ENCODE measurements around the gene GFRA4.

The GFRA4 gene

GRCh38 chr20:3693376-3693775 is 30.2 kb upstream of the GFRA4 start:
- no peak for DNase-seq

- no peak for DNase-seq
Observed at GRCh38 chr20:3692706-3693294, 29.6 kb upstream of the GFRA4 start.

- DNase-seq, result no peak
Observed at GRCh38 chr20:3691897-3692296, 28.7 kb upstream of the GFRA4 start.

- DNase-seq, result no peak
Observed at GRCh38 chr20:3691306-3691705, 28.1 kb upstream of the GFRA4 start.

- no peak for DNase-seq
Observed at GRCh38 chr20:3690413-3690812, 27.2 kb upstream of the GFRA4 start.

DNA sequence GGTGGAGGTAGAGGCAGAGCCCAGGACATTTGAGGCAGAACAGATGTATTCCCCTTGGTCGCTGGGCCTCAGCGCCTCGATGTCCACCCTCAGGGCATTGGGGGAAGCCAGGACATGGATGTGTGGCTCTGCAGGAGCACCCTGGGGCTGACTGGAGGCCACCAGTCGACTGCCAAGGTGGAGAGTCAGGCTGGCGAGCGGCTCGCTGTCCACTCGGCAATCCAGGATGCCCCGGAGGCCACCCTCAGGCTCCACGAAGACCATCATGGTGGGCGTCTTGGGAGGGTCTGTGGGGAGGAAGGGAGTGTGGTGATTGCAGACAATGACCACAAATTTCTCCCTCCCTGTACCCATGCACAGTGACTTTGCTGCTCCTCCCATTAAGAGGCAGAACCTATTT is 26.8 kb upstream of the GFRA4 start:
- DNase-seq, result no peak

DNA sequence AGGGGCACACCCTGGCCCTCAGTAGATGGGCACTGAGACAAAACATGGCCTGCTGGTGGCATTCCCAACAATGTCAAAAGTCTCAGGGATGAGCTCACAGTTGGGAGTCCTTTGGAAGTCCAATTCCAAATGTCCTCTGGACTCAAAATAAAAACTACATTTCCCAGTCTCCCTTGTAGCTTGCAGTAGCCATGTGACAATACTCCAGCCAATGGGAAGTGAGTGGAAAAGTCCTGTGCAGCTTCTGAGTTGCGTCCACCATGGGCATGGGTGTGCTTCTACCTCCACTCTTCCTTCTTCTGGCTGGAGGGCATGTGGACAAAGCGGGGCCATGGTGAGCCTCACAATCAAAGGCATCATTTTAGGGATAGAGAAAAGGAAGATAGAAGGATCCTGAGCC is 24.5 kb upstream of the GFRA4 start:
- DNase-seq, result no peak

DNA sequence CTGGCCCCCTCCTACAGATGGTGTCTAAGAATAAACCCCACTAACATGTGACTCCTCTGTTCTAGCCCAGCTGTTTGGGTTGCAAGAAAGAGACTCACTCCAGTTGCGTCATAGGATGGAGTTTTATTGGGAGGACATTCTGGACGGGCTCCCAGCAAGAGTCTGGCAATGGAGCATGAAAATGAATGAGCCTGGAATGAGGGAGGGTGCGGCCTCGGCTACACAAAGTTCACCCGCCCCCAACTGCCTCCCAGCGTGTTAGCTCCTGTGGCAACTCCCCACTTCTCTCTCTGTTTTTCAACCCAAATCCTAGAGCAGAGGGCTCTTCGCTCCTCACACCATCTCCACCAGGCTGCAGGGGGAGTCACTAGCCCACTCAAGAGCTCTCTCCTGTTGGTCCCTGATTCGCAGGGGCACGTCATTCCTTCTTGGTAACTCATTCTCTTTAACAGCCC is 23.7 kb upstream of the GFRA4 start:
- DNase-seq, result no peak

DNA sequence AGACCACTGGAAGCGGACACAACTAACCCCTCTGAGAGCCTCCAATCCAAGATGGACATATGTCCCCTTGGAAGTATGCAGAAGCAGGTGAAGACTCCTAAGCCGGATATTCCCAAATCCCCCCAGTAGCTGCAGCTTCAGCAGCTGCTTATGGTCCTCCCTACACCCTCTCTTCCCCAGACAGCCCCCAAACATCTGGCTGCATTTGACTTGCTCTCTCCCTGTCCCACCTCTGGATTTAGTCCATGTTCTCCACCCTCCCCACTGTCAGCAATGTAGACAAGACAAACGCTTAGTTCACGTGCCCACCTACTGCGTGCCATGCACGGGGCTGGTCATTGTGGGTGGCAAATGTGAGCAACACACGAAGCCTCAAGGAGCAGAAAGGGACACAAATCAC is 23.2 kb upstream of the GFRA4 start:
- DNase-seq, result no peak

DNA sequence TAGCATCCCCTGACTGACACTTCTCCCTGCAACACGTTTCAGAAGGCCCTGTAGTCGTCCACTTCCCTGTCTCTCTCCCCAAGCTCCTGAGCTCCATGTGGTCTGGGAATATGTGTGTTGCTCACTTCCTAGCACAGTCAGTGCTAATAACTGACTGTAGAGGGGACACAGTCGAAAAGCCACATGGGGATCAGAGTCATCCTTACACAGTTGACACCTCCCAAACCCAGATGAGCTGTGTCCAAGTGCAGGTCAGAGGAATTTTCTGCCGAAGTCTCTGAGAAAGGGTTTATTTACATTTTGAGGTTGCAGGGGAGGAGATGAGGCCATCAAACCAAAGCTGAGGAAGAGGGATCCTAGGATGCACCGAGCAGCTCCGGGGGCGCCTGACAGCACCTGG is 22.1 kb upstream of the GFRA4 start:
- no peak for DNase-seq

DNA sequence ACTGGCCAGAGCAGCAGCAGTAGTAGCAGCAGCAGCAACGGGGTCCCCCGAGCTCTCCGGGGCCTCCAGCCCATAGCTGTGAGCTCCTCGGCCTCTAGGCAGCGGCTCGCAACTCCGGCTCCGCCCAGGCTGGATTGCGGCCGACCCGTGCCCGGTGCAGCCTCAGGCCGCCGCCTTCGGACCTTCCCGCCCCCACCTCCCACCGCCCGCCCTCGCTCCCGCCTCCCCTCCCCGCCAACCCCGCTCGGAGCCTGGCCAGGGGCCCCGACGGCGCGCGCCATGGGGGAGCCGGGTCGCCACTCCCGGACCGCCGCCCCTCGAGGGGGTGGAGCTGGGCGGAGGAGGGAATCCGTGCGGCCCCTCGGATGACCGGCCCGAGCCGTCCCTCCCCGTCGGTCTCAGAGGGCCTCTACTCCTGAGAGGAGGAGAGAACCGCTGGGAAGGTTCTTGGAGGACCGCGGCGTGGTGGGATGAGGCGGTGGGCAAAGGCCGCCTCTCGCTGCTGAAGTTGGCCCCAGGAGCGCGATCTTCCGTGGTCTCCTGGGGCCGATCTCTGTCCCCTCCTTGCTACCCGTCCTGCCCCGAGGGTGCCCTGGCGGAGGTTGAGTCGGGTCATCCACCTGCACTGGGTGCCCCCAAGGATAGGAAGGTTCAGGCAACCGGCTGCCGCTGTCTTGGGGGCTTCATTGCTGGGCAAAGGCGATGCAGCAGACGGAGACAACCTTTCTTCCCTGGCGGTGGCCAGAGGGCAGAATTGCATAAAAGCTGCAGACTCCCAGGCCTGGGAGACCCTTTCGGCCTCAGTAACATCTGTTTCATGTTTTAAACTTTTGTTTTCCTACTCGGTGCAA is 19.0 kb upstream of the GFRA4 start, which contains the start of gene ADAM33:
Gene ADAM33, minus strand, starts transcription at position 80 of the 851 bp plus-strand sequence. Its CDS starts 6 bp downstream, at position 74.
- no peak for DNase-seq

- no peak for DNase-seq
Observed at GRCh38 chr20:3681352-3681930, 18.2 kb upstream of the GFRA4 start.

- no peak for DNase-seq
Observed at GRCh38 chr20:3680701-3681351, 17.6 kb upstream of the GFRA4 start.

- no peak for DNase-seq
Observed at GRCh38 chr20:3679749-3680700, 16.8 kb upstream of the GFRA4 start.

DNA sequence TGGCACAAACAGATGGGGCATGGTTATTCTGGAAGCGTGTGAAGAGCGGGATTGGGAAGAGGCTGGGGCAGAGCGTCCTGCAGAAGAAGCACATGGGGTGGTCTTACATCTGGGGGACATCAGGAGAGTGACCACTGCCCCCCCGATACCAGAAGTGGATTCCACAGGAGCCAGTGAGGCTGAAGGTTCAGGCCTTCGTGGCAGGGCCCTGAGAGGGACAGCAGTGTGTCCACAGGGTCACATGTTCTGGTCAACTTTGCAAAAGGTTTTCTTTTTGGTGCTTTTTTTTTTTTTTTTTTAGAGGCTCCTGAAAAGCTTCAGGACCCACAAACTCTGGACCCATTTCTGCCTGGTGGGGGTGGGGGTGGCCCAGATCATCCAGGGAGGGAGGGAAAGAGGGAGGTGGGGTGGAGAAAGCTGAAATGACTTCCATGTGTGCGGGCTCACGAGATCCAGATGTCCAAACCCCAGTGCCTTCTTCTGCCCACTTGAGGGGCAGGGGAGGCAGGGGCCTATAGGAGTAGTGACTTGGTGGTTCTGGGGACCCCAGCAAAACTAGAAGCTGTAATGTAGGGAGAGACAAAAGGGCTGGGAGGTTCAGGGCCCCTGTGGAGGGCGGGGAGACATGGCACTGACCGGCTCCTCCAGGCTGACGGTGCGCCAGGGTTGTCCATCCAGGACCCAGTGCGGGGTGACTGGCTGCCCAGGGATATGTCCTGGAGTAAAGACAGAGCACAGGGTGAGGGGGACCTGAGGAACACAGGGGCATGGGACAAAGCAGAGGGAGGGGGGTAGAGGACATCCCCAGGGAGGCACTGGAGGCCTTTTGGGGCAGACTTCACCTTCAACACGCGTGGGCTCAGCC is 15.9 kb upstream of the GFRA4 start:
- DNase-seq, result no peak

GRCh38 chr20:3678198-3678597 is 15.0 kb upstream of the GFRA4 start:
- DNase-seq, result no peak

GRCh38 chr20:3677733-3678132 is 14.5 kb upstream of the GFRA4 start:
- no peak for DNase-seq

DNA sequence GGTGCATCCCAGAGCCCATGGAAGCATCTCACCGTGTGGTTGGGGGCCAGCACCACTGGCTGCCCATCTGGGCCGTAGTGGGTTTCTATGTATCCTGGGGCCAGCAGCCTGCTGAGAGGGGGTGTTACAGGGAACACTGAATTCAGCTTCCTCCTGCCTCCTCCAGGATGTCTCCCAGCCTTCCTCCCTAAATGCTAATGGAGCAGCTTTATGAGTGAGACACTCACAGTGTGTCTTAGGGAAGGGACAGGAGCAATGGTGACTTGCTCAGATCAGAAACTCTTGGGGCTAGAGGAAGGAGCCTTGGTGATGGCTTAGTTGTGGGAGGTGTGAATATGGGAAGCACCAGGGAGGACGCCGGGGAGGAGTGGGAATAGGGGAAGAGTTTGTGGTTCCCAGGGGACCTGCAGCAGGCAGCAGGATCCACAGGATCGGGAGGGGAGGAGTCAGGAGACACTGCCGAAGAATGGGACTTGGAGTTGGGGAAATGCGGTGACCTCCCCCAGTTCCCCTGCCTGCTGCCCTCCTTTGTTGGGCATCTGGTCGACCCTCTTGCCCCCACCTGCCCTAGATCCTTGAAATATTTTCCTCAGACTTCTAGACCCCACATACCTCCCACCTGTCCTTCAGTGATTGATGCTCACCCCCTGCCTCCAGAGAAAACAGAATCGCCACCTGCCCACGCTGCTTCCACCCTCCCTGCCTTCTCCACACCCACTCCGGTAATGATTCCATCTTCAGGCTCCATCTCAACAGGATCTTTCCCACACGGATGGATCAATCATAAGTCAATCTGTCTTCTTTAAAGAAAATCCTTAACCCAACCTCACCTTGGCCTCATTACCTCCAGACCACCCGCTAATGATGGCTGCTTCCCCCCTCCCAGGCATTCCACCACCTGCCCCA is 12.0 kb upstream of the GFRA4 start:
- DNase-seq, result no peak

GRCh38 chr20:3674447-3674846 is 11.2 kb upstream of the GFRA4 start:
- no peak for DNase-seq
